Measurements from ENCODE around the gene MAPT.

The MAPT gene

DNA sequence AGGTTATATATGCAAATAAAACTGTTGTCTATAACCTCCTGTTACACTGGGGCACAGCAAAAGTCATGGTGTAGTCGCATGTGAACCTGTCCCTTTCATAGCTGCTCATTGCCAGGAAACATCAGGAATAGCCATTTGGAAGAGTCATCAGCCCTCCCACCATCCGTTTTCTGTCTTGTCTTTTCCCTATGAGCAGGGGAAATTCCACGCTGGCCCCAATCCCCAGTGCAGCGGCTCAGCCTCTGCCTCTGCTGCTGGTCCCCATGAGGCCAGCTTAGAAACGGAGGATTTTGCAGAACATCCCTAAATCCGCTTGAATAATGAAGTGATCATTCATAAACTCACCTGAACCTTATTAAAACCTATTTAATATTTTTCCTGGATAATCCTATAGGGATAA is 10.5 kb downstream of the MAPT start:
- H3K4me3 ChIP-seq (replicated peaks; ENCODE audit: low read depth, low read length): no peak overlapping the region
- peaks cover 2% of the 10 kb centered on the region for H3K27me3 ChIP-seq (replicated peaks; ENCODE audit: control insufficient read depth, insufficient read depth, low read length)
- no peaks in the 10 kb centered on the region for H3K36me3 ChIP-seq (ENCODE audit: control insufficient read depth, insufficient read depth, low read length)
- TF ChIP-seq CTCF (IDR thresholded peaks at IDR 0.05; ENCODE audit: insufficient read depth, low read length, poor library complexity, severe bottlenecking): no peak
- no peak for DNase-seq (ENCODE audit: extremely low read depth, insufficient read length)

DNA sequence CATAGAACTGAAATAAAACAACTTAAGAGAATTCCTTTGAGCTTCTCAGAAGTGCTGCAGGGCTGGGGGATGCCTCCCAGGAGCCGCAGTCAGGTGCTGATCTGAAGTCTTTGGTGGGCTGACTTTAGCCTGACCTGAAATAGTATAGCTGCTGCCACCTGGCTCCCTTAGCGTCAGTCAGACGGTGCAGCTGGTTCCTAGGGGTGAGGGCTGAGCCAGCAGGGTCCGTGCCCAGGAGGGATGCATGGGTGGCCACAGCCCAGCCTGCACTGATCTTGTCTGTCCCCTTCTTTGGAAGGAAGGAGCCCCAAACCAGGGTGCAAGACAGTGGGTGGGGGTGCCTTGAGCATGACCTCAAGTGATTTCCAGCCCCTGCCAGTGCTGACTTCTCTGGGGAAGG is 11.5 kb downstream of the MAPT start:
- TF ChIP-seq CTCF (IDR thresholded peaks at IDR 0.05; ENCODE audit: insufficient read depth, low read length, poor library complexity, severe bottlenecking): no peak
- no peak overlapping the region for H3K4me3 ChIP-seq (replicated peaks; ENCODE audit: low read depth, low read length)
- DNase-seq (ENCODE audit: extremely low read depth, insufficient read length): no peak
- H3K27me3 ChIP-seq (replicated peaks; ENCODE audit: control insufficient read depth, insufficient read depth, low read length): peaks cover 2% of the 10 kb centered on the region
- no peaks in the 10 kb centered on the region for H3K36me3 ChIP-seq (ENCODE audit: control insufficient read depth, insufficient read depth, low read length)

GRCh38 chr17:45906237-45906636 is 11.9 kb downstream of the MAPT start:
- Histone ChIP-seq H3K36me3 (ENCODE audit: control insufficient read depth, insufficient read depth, low read length) (no peaks in the 10 kb centered on the region), H3K27me3 (replicated peaks; ENCODE audit: control insufficient read depth, insufficient read depth, low read length) (peaks cover 2% of the 10 kb centered on the region), H3K4me3 (replicated peaks; ENCODE audit: low read depth, low read length) (no peak overlapping the region)
- TF ChIP-seq CTCF (IDR thresholded peaks at IDR 0.05; ENCODE audit: insufficient read depth, low read length, poor library complexity, severe bottlenecking): no peak
- DNase-seq (ENCODE audit: extremely low read depth, insufficient read length): no peak

DNA sequence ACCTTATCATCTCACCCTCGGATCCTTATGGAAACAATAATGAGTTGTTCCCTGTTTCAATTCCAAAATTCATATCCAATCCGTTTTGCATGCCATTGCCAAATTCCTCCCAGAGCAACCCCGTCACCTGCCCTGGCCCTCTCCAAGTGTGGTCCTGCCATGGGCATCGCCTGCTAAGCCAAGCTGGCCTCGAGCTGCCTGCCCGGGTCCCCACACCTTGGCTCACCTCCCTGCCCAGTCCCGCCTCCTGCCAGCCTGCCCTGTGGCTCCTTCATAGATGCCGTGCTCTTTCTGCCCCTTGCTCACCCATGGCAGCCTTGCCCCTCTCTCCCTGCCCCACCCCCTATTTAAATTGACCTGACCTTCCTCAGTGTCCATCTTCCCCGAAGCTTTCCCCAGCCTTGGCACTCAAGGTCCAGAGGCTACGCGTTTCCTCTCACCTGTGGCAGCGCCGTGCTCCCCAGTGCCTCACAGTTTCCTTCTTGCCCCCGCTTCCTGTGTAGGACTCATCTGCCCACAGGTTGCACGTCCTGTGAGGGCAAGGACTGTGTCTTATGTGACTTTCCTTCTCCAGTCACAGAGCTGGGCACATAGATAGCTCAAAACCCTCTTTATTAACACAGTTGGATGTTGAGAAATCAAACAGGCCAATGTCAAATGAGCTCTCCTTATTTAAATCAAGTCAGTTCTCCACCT is 12.7 kb downstream of the MAPT start:
- no peak overlapping the region for H3K4me3 ChIP-seq (replicated peaks; ENCODE audit: low read depth, low read length)
- no peak for TF ChIP-seq CTCF (IDR thresholded peaks at IDR 0.05; ENCODE audit: insufficient read depth, low read length, poor library complexity, severe bottlenecking)
- no peak for DNase-seq (ENCODE audit: extremely low read depth, insufficient read length)
- no peaks in the 10 kb centered on the region for H3K36me3 ChIP-seq (ENCODE audit: control insufficient read depth, insufficient read depth, low read length)
- H3K27me3 ChIP-seq (replicated peaks; ENCODE audit: control insufficient read depth, insufficient read depth, low read length): peaks cover 2% of the 10 kb centered on the region

- no peak for DNase-seq (ENCODE audit: extremely low read depth, insufficient read length)
- H3K36me3 ChIP-seq (ENCODE audit: control insufficient read depth, insufficient read depth, low read length): no peaks in the 10 kb centered on the region
- H3K4me3 ChIP-seq (replicated peaks; ENCODE audit: low read depth, low read length): no peak overlapping the region
- no peak for TF ChIP-seq CTCF (IDR thresholded peaks at IDR 0.05; ENCODE audit: insufficient read depth, low read length, poor library complexity, severe bottlenecking)
- peaks cover 2% of the 10 kb centered on the region for H3K27me3 ChIP-seq (replicated peaks; ENCODE audit: control insufficient read depth, insufficient read depth, low read length)
Observed at GRCh38 chr17:45907750-45908395, 13.5 kb downstream of the MAPT start.

All from GM06990 (cell line).